Mucosa of rectum (tissue), 2 donors: Measurements from ENCODE around the gene ANKFN1.
"Not testable (repeated sequence)": the region's sequence is repeated elsewhere in the genome, so short reads cannot be mapped to it uniquely, and the experiment has no call there.

Experiments used
- H3K27ac ChIP-seq, 2 donors: one replicate each; pipeline ENCODE4 v1.7.0; 2013; ENCODE audit warnings: inconsistent platforms in 2 of 2, low read depth in 2 of 2, low read length in 2 of 2
- H3K27me3 ChIP-seq, 2 donors: one replicate each; pipeline ENCODE4 v1.7.0; 2013; ENCODE audit warnings: low read length in 2 of 2; ENCODE audit not compliant: control insufficient read depth in 2 of 2, insufficient read depth in 2 of 2
- H3K36me3 ChIP-seq, 2 donors: one replicate each; pipeline ENCODE4 v1.7.0; 2013; ENCODE audit warnings: low read length in 2 of 2; ENCODE audit not compliant: control insufficient read depth in 2 of 2, insufficient read depth in 2 of 2
- H3K4me1 ChIP-seq, 2 donors: one replicate each; pipeline ENCODE4 v1.7.0; 2013; ENCODE audit warnings: low read length in 2 of 2, mild to moderate bottlenecking in 1 of 2; ENCODE audit not compliant: control insufficient read depth in 2 of 2, insufficient read depth in 2 of 2
- H3K4me3 ChIP-seq, 2 donors: one replicate each; pipeline ENCODE4 v1.7.0; 2013; ENCODE audit warnings: low read length in 2 of 2
- H3K9ac ChIP-seq, 2 donors: one replicate each; pipeline ENCODE4 v1.7.0; 2013; ENCODE audit warnings: low read length in 2 of 2, low read depth in 1 of 2, mild to moderate bottlenecking in 1 of 2
- H3K9me3 ChIP-seq, 2 donors: one replicate each; pipeline ENCODE4 v1.7.0; 2013; ENCODE audit warnings: low read length in 2 of 2; ENCODE audit not compliant: control insufficient read depth in 2 of 2
- donor health status: healthy.
- donor health status: Normal muscosa, but diverticular disease.

ANKFN1 gene

GRCh38 chr17:56367366-56367765 lies 214.1 kb downstream of the ANKFN1 start:
- Histone ChIP-seq H3K4me1 (no peaks in the 10 kb centered on the region), H3K9ac (no peak overlapping the region), H3K9me3 (no peaks in the 10 kb centered on the region), H3K27ac (no peak overlapping the region), H3K36me3 (no peaks in the 10 kb centered on the region), H3K27me3 (no peaks in the 10 kb centered on the region), H3K4me3 (no peak overlapping the region)

- Histone ChIP-seq H3K27ac (no peak overlapping the region), H3K4me3 (no peak overlapping the region), H3K9ac (no peak overlapping the region), H3K9me3 (no peaks in the 10 kb centered on the region), H3K36me3 (no peaks in the 10 kb centered on the region), H3K4me1 (no peaks in the 10 kb centered on the region), H3K27me3 (no peaks in the 10 kb centered on the region)
Measured at GRCh38 chr17:56373981-56374833, 220.9 kb downstream of the ANKFN1 start.

DNA sequence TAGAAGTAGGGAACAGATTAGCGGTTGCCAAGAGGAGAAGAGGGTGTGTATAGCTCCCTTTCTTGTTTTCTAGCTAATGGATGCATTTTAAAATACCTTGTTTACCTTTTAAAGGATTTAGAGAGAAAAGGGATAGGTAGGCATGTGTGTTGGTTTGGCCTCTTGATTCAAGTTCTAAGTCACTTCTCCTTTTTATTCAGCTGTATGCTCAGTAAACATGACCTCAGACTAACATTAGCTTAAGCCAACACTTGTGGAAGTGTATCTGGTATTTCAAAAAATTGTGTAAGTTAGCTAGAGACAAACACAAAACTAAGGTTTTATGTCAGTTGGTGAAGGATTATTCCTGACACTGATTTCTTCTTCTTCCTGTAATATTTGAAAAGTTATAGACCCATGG lies 236.1 kb downstream of the ANKFN1 start:
- Histone ChIP-seq H3K4me3 (no peak overlapping the region), H3K9me3 (no peaks in the 10 kb centered on the region), H3K27ac (no peak overlapping the region), H3K27me3 (no peaks in the 10 kb centered on the region), H3K9ac (no peak overlapping the region), H3K4me1 (no peaks in the 10 kb centered on the region), H3K36me3 (no peaks in the 10 kb centered on the region)

GRCh38 chr17:56392321-56392720 lies 239.0 kb downstream of the ANKFN1 start:
- no peaks in the 10 kb centered on the region for H3K27me3 ChIP-seq
- H3K36me3 ChIP-seq: no peaks in the 10 kb centered on the region
- no peak overlapping the region for H3K9ac ChIP-seq
- H3K4me1 ChIP-seq: no peaks in the 10 kb centered on the region
- no peak overlapping the region for H3K27ac ChIP-seq
- no peak overlapping the region for H3K4me3 ChIP-seq
- no peaks in the 10 kb centered on the region for H3K9me3 ChIP-seq

GRCh38 chr17:56393156-56393555 lies 239.9 kb downstream of the ANKFN1 start:
- H3K27ac ChIP-seq: no peak overlapping the region
- no peaks in the 10 kb centered on the region for H3K27me3 ChIP-seq
- H3K9ac ChIP-seq: no peak overlapping the region
- no peaks in the 10 kb centered on the region for H3K4me1 ChIP-seq
- no peaks in the 10 kb centered on the region for H3K9me3 ChIP-seq
- H3K36me3 ChIP-seq: no peaks in the 10 kb centered on the region
- H3K4me3 ChIP-seq: no peak overlapping the region

DNA sequence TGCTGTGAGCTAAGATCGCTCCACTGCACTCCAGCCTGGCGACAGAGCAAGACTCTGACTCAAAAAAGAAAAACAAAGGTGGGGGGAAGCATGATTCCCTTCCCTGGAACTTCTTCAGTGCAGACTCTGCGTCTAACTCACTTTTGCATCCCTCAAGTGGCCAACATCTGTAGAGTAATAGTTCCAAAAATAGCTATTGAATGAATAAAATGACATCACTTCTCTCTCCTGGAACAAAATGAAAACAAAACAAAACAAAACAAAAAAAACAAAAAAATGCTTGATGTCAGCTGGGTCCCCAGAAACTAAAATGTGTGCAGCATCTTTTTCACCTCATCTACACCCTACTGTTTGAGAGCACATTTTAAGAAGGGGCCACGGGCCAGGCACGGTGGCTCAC lies 242.5 kb downstream of the ANKFN1 start:
- Histone ChIP-seq H3K9me3 (no peaks in the 10 kb centered on the region), H3K9ac (no peak overlapping the region), H3K27me3 (no peaks in the 10 kb centered on the region), H3K36me3 (no peaks in the 10 kb centered on the region), H3K27ac (no peak overlapping the region), H3K4me1 (no peaks in the 10 kb centered on the region), H3K4me3 (no peak overlapping the region)

- H3K4me1 ChIP-seq: no peaks in the 10 kb centered on the region
- no peak overlapping the region for H3K4me3 ChIP-seq
- H3K9ac ChIP-seq: no peak overlapping the region
- no peaks in the 10 kb centered on the region for H3K9me3 ChIP-seq
- no peaks in the 10 kb centered on the region for H3K36me3 ChIP-seq
- H3K27me3 ChIP-seq: no peaks in the 10 kb centered on the region
- no peak overlapping the region for H3K27ac ChIP-seq
Measured at GRCh38 chr17:56407086-56407485, 253.8 kb downstream of the ANKFN1 start.

GRCh38 chr17:56412356-56412755 lies 259.1 kb downstream of the ANKFN1 start:
- not testable (repeated sequence) for H3K4me1 ChIP-seq, H3K36me3 ChIP-seq, H3K4me3 ChIP-seq, H3K27me3 ChIP-seq, H3K9ac ChIP-seq, H3K9me3 ChIP-seq, H3K27ac ChIP-seq

GRCh38 chr17:56416682-56417351 lies 263.5 kb downstream of the ANKFN1 start:
- Histone ChIP-seq H3K9ac (no peak overlapping the region), H3K36me3 (no peaks in the 10 kb centered on the region), H3K9me3 (no peaks in the 10 kb centered on the region), H3K4me3 (no peak overlapping the region), H3K27me3 (no peaks in the 10 kb centered on the region), H3K27ac (no peak overlapping the region), H3K4me1 (no peaks in the 10 kb centered on the region)

DNA sequence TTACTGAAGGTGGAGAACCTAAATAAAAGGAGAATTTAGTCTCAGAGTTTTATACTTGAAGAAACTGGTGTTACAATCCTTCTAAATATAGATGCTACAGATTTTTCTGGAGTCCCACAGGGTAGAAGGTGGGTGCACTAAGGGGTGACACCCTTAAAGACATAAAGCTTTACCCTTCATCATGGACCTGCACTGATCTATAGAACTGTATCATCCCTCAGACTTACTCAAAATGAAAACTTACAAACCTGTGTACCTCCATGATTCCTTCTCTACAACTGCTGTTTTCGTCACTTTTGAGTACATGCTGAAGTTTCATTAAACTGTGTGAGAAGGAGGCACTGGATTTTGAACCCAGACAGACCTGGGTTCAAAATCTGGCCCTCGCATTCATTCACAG lies 270.7 kb downstream of the ANKFN1 start:
- H3K9ac ChIP-seq: no peak overlapping the region
- H3K36me3 ChIP-seq: no peaks in the 10 kb centered on the region
- no peaks in the 10 kb centered on the region for H3K27me3 ChIP-seq
- no peaks in the 10 kb centered on the region for H3K9me3 ChIP-seq
- no peak overlapping the region for H3K27ac ChIP-seq
- H3K4me3 ChIP-seq: no peak overlapping the region
- H3K4me1 ChIP-seq: no peaks in the 10 kb centered on the region
